Loucy (cell line): ENCODE data around the gene LHFPL5.

Source experiments
- CTCF ChIP-seq: fragments of 200-600 bp; sonication (generic); conservative IDR thresholded peaks from 2 replicates; pipeline ENCODE4 v1.5.1; 2014; ENCODE audit warnings: mild to moderate bottlenecking, antibody characterized with exemption, low read length
- EZH2phosphoT487 ChIP-seq: fragments of 200-600 bp; IDR thresholded peaks from 2 replicates; pipeline ENCODE4 v1.6.1; 2018; ENCODE audit warnings: antibody characterized with exemption, mild to moderate bottlenecking, moderate library complexity, borderline replicate concordance

GRCh38 chr6:35757456-35758123 is 47.6 kb upstream of the LHFPL5 start:
- TF ChIP-seq CTCF (peak; percentile 68), EZH2phosphoT487 (no peak)
